ENCODE data around the gene ATG2B.

Gene ATG2B

GRCh38 chr14:96362965-96363750, at the start of gene ATG2B, which contains the start of gene GSKIP (continued):
- TF ChIP-seq ZSCAN23 (tag by site-specific recombination; IDR thresholded peaks at IDR 0.05) (0 out of 2 replicates have a peak, but pooled peaks have one; percentile 27), SP7 (tag by site-specific recombination; IDR thresholded peaks at IDR 0.05) (peak; percentile 66; the same call in 1 of the 2 replicates), ZNF513 (tag by site-specific recombination; IDR thresholded peaks at IDR 0.05) (0 out of 2 replicates have a peak, but pooled peaks have one; percentile 8), HOXD13 (CRISPR knock-in tag; IDR thresholded peaks at IDR 0.05; ENCODE audit: borderline replicate concordance) (no peak), KLF8 (tag by site-specific recombination; IDR thresholded peaks at IDR 0.05) (peak; percentile 36; the same call in 1 of the 2 replicates), ZNF341 (tag by site-specific recombination; IDR thresholded peaks at IDR 0.05; ENCODE audit: low read depth) (no peak), ZNF223 (tag by site-specific recombination; IDR thresholded peaks at IDR 0.05) (no peak), ZNF585B (tag by site-specific recombination; IDR thresholded peaks at IDR 0.05) (no peak), KLF7 (tag by site-specific recombination; IDR thresholded peaks at IDR 0.05; ENCODE audit: borderline replicate concordance) (no peak), ZEB2 (tag by site-specific recombination; IDR thresholded peaks at IDR 0.05) (peak; percentile 73), PATZ1 (tag by site-specific recombination; IDR thresholded peaks at IDR 0.05) (peak; percentile 77), ZNF155 (tag by site-specific recombination; IDR thresholded peaks at IDR 0.05) (no peak), ZNF654 (tag by site-specific recombination; IDR thresholded peaks at IDR 0.05; ENCODE audit: low read depth) (no peak), ZSCAN18 (tag by site-specific recombination; IDR thresholded peaks at IDR 0.05) (no peak), TSHZ1 (tag by site-specific recombination; IDR thresholded peaks at IDR 0.05; ENCODE audit: borderline replicate concordance) (no peak), ZNF837 (tag by site-specific recombination; IDR thresholded peaks at IDR 0.05) (0 out of 2 replicates have a peak, but pooled peaks have one; percentile 22)

GRCh38 chr14:96410119-96410518, 47.0 kb upstream of the ATG2B start:
- no peak overlapping the region for H3K4me3 ChIP-seq (ENCODE audit: low read depth, low read length)
- no peaks in the 10 kb centered on the region for H3K4me1 ChIP-seq (ENCODE audit: control insufficient read depth, insufficient read depth, low read length)
- H3K36me3 ChIP-seq (ENCODE audit: control insufficient read depth in 2 of 2, insufficient read depth in 1 of 2, low read length in 2 of 2): no peaks in the 10 kb centered on the region
- H3K27ac ChIP-seq (ENCODE audit: extremely low read depth, low read depth, low read length): no peak overlapping the region
- TF ChIP-seq ZNF501 (tag by site-specific recombination; IDR thresholded peaks at IDR 0.05): no peak
- CTCF ChIA-PET: no interaction called here
- POLR2A ChIA-PET: no interaction called here
- H3K9me3 ChIP-seq (ENCODE audit: control insufficient read depth, insufficient read depth, low read depth, low read length): no peaks in the 10 kb centered on the region

All from HEK293 (cell line).